ENCODE measurements around the gene EMCN. TPM values are rescaled to one million over a fixed set of nuclear protein-coding genes. Genes with fewer than 3 reads are reported as not detected.

Gene EMCN
- total RNA-seq, 1 experiment from 2014 or later, result not detected

DNA sequence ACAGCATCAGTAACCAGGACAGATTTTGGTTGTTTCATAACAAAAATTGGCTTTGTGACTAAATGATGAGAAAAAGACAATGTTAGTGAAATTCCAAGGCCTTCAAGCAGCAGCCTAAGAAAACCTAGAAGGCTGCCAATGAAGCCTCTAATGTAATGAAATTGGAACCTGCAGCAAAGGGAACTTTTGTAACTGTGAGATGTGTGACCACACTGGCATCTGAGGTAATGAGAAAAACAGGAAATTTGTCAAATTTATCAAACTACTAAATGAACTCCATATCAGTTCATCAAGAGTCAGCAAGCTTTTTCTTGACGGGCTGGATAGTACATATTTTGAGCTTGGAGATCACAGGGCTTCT, 30.4 kb upstream of the EMCN start:
- H3K4me1 ChIP-seq (ENCODE audit: control insufficient read depth, insufficient read depth, low read length), result no peaks in the 10 kb centered on the region
- H3K4me3 ChIP-seq (ENCODE audit: low read depth in 2 of 2, low read length in 2 of 2), result no peak overlapping the region
- H3K27ac ChIP-seq (ENCODE audit: low read length), result no peak overlapping the region
- BruUV-seq (replicated peaks), result no TSS peak
- intact Hi-C loops (cut with micrococcal nuclease; ENCODE audit: unreplicated experiment), result no loop called here
- no peaks in the 10 kb centered on the region for H3K27me3 ChIP-seq (ENCODE audit: control insufficient read depth, insufficient read depth, low read length)
- in situ Hi-C loops (cut with HindIII; ENCODE audit: low pct_unique_long_range_greater_than_20kb, low sequenced_read_pairs), result no loop called here
- no peaks in the 10 kb centered on the region for H3K9me3 ChIP-seq (ENCODE audit: control insufficient read depth, insufficient read depth, low read depth, low read length)
- DNase-seq (ENCODE audit: low read depth, low spot score) (no peak), ATAC-seq (no peak)
- CTCF ChIA-PET, result no interaction called here
- TF ChIP-seq TCF7L2 (IDR thresholded peaks at IDR 0.05; ENCODE audit: low read depth, low read length), result no peak
- TF ChIP-seq, protein P1, sequence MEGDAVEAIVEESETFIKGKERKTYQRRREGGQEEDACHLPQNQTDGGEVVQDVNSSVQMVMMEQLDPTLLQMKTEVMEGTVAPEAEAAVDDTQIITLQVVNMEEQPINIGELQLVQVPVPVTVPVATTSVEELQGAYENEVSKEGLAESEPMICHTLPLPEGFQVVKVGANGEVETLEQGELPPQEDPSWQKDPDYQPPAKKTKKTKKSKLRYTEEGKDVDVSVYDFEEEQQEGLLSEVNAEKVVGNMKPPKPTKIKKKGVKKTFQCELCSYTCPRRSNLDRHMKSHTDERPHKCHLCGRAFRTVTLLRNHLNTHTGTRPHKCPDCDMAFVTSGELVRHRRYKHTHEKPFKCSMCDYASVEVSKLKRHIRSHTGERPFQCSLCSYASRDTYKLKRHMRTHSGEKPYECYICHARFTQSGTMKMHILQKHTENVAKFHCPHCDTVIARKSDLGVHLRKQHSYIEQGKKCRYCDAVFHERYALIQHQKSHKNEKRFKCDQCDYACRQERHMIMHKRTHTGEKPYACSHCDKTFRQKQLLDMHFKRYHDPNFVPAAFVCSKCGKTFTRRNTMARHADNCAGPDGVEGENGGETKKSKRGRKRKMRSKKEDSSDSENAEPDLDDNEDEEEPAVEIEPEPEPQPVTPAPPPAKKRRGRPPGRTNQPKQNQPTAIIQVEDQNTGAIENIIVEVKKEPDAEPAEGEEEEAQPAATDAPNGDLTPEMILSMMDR (IDR thresholded peaks at IDR 0.05), result no peak
- no peak for TF ChIP-seq POLR2AphosphoS5 (IDR thresholded peaks at IDR 0.05; ENCODE audit: low read depth, low read length)
- TF ChIP-seq, protein P2, sequence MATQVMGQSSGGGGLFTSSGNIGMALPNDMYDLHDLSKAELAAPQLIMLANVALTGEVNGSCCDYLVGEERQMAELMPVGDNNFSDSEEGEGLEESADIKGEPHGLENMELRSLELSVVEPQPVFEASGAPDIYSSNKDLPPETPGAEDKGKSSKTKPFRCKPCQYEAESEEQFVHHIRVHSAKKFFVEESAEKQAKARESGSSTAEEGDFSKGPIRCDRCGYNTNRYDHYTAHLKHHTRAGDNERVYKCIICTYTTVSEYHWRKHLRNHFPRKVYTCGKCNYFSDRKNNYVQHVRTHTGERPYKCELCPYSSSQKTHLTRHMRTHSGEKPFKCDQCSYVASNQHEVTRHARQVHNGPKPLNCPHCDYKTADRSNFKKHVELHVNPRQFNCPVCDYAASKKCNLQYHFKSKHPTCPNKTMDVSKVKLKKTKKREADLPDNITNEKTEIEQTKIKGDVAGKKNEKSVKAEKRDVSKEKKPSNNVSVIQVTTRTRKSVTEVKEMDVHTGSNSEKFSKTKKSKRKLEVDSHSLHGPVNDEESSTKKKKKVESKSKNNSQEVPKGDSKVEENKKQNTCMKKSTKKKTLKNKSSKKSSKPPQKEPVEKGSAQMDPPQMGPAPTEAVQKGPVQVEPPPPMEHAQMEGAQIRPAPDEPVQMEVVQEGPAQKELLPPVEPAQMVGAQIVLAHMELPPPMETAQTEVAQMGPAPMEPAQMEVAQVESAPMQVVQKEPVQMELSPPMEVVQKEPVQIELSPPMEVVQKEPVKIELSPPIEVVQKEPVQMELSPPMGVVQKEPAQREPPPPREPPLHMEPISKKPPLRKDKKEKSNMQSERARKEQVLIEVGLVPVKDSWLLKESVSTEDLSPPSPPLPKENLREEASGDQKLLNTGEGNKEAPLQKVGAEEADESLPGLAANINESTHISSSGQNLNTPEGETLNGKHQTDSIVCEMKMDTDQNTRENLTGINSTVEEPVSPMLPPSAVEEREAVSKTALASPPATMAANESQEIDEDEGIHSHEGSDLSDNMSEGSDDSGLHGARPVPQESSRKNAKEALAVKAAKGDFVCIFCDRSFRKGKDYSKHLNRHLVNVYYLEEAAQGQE (IDR thresholded peaks at IDR 0.05; ENCODE audit: insufficient read depth in 1 of 2, low read depth in 2 of 2, low read length in 1 of 2), result no peak
- POLR2A ChIA-PET, result no interaction called here
- H3K36me3 ChIP-seq (ENCODE audit: control insufficient read depth, insufficient read depth, low read length), result no peaks in the 10 kb centered on the region

DNA sequence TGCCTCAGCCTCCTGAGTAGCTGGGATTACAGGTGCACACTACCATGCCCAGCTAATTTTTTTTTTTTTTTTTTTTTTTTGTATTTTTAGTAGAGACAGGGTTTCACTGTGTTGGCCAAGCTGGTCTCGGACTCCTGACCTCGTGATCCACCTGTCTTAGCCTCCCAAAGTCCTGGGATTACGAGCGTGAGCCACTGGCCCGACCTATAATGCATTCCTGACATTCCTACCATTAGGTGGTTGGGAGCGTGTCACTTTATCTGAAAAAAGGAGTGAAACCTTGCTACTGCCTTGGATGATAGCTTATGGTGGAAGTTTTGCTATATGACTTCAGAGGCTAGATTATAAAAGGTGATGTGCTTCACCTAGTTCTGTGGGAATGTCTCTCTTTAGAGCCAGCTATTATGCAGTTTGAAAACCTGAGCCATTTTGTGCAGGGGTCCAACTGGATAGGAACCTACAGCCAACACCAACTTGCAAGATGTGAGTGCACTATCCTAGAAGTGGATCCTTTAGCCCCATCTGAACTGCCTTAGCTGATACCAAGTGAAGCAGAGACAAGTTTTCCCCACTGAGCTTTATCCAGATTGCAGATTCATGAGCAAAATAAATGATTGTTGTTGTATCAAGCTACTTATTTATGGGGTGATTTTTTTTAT, 29.8 kb upstream of the EMCN start:
- Histone ChIP-seq H3K27me3 (ENCODE audit: control insufficient read depth, insufficient read depth, low read length) (no peaks in the 10 kb centered on the region), H3K4me3 (ENCODE audit: low read depth in 2 of 2, low read length in 2 of 2) (no peak overlapping the region), H3K27ac (ENCODE audit: low read length) (no peak overlapping the region), H3K4me1 (ENCODE audit: control insufficient read depth, insufficient read depth, low read length) (no peaks in the 10 kb centered on the region), H3K9me3 (ENCODE audit: control insufficient read depth, insufficient read depth, low read depth, low read length) (no peaks in the 10 kb centered on the region), H3K36me3 (ENCODE audit: control insufficient read depth, insufficient read depth, low read length) (no peaks in the 10 kb centered on the region)
- ATAC-seq (no peak), DNase-seq (ENCODE audit: low read depth, low spot score) (no peak)
- TF ChIP-seq POLR2AphosphoS5 (IDR thresholded peaks at IDR 0.05; ENCODE audit: low read depth, low read length), result no peak
- ChIA-PET POLR2A (no interaction called here), CTCF (no interaction called here)
- in situ Hi-C loops (cut with HindIII; ENCODE audit: low pct_unique_long_range_greater_than_20kb, low sequenced_read_pairs), result no loop called here
- intact Hi-C loops (cut with micrococcal nuclease; ENCODE audit: unreplicated experiment), result no loop called here
- no TSS peak for BruUV-seq (replicated peaks)

DNA sequence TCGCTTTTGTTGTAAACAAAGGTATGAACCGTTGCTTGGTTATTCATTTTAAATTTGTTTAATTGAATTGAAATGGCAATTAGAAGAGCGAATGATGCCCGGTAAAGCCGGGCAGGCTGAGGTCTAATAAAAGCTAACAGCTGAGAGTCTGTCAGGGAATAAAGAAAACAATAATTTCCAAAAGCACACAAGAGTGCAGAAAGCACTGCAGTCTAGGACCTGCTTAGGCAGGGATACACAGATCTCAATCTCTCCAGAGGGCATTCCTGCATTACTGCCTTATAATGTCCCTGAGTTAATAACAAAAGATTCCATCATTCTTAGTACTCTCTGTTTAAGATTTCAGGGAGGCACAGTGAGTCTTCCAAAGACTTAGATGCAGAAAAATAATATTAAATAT, 27.6 kb upstream of the EMCN start:
- BruUV-seq (replicated peaks), result no TSS peak
- intact Hi-C loops (cut with micrococcal nuclease; ENCODE audit: unreplicated experiment), result no loop called here
- in situ Hi-C loops (cut with HindIII; ENCODE audit: low pct_unique_long_range_greater_than_20kb, low sequenced_read_pairs), result no loop called here

More for the DNA sequence above, 27.6 kb upstream of the EMCN start:
- Histone ChIP-seq H3K9me3 (ENCODE audit: control insufficient read depth, insufficient read depth, low read depth, low read length) (no peaks in the 10 kb centered on the region), H3K27me3 (ENCODE audit: control insufficient read depth, insufficient read depth, low read length) (no peaks in the 10 kb centered on the region), H3K27ac (ENCODE audit: low read length) (no peak overlapping the region), H3K4me1 (ENCODE audit: control insufficient read depth, insufficient read depth, low read length) (no peaks in the 10 kb centered on the region), H3K4me3 (ENCODE audit: low read depth in 2 of 2, low read length in 2 of 2) (no peak overlapping the region), H3K36me3 (ENCODE audit: control insufficient read depth, insufficient read depth, low read length) (no peaks in the 10 kb centered on the region)
- ChIA-PET POLR2A (no interaction called here), CTCF (no interaction called here)
- no peak for TF ChIP-seq SIN3A (IDR thresholded peaks at IDR 0.05; ENCODE audit: borderline replicate concordance, insufficient read depth, low read depth, low read length)
- no peak for TF ChIP-seq TCF7L2 (IDR thresholded peaks at IDR 0.05; ENCODE audit: low read depth, low read length)
- TF ChIP-seq, protein P1 (IDR thresholded peaks at IDR 0.05), result no peak
- no peak for TF ChIP-seq POLR2AphosphoS5 (IDR thresholded peaks at IDR 0.05; ENCODE audit: low read depth, low read length)
- TF ChIP-seq, protein P2 (IDR thresholded peaks at IDR 0.05; ENCODE audit: insufficient read depth in 1 of 2, low read depth in 2 of 2, low read length in 1 of 2), result no peak
- ATAC-seq, result no peak
- DNase-seq (ENCODE audit: low read depth, low spot score), result no peak

Data from Panc1 (cell line).